ENCODE results near the gene PRR35. TPM values are rescaled to one million over a fixed set of nuclear protein-coding genes. Genes with fewer than 3 reads are reported as not detected.

PRR35 gene
- 0.06 and 0.24 TPM in 2 replicates for polyA plus RNA-seq (2014; cell fraction: cytosol; rRNA removed)
- not detected in 2 replicates for polyA plus RNA-seq (2014; cell fraction: nucleus; rRNA removed)

DNA sequence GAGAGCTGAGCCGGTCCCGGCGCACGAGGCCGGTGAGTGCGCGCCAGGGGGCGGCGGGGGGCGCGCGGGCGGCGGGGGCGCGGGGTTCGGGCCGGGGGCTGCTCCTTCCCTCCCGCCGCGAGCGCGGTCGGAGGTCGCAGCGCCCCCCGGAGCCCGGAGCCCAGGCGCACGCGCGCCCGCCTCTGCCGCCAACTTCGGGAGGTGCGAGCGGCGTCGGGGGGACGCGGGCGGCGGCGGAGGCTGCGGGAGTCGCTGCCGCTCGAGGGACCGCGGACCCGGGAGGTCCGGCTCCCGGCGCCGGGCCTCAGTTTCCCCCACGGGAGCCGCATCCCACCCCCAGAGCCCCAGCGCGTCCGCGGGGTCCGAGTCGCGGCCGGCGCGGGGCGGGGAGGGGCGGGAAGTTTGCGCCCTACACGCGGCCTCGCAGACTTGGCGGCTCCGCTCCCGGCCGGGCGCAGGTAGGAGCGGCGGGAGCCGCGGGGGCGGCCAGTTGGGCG, at the start of gene PRR35:
Gene PRR35, plus strand, starts transcription at position 191 of the 497 bp plus-strand sequence. CDS start 2,901 bp downstream, outside the sequence.
- DNase-seq (ENCODE audit: low spot score): no peak

DNA sequence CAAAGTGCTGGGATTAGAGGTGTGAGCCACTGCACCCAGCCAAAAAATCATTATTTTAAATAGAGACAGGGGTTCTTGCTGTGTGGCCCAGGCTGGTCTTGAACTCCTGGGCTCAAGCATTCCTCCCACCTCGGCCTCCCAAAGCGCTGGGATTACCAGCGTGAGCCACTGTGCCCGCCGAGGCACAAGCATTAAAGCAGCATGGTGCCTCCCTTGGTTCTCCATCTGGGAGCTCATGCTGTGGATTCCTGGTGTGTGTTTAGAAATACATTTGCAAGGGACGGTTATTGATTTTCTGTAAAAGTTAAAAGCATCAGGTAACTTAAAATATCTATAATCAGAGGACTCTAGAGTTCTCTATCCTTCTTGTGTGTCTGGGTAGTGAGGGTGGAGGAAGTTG, 47.4 kb upstream of the PRR35 start:
- DNase-seq (ENCODE audit: low spot score): no peak

DNA sequence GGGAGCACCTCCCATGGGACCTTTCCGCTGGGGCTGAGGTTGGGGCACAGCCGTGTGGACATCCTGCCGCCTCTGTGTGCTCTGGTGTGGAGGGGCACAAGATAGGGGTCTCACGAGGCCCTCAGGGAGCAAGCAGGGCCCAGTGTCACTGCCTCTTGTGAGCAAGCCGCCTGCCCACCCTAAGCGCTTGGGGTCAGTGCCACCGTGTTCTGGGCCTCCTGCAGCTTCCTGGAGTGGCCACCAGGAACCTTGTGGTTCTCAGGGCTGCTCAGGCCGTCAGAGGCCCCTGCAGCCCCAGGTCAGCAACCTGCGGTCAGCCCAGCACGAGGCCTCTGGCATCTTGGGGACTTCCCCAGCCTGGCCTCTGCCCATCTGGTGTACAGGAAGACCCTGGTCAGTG, 46.2 kb upstream of the PRR35 start:
- no peak for DNase-seq (ENCODE audit: low spot score)

DNA sequence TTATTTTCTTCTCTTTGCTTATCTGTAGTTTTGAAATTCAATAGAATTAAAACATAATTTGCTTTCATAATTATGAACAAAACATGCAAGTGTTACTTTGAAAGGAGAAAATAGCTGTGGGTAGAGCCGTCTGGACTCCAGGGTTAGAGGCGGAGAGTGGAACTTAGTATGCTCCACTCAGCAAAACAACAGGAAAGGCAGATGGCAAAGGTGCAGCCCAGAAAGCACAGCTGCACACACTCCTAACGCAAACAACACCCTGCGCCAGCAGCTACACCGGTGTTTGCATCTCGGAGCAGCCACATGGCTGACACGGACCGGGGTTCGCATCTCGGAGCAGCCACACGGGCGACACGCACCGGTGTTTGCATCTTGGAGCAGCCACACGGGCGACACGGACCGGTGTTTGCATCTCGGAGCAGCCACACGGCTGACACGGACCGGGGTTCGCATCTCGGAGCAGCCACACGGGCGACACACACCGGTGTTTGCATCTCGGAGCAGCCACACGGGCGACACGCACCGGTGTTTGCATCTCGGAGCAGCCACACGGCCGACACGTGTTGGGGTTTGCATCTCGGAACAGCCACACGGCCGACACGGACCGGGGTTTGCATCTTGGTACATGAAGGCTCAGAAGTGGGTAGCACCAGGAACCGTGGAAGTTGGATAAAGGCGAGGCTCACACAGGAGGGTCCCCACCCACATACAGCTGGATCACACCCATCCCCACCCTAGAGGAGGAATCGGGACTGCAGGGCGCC, 44.8 kb upstream of the PRR35 start:
- DNase-seq (ENCODE audit: low spot score): no peak

DNA sequence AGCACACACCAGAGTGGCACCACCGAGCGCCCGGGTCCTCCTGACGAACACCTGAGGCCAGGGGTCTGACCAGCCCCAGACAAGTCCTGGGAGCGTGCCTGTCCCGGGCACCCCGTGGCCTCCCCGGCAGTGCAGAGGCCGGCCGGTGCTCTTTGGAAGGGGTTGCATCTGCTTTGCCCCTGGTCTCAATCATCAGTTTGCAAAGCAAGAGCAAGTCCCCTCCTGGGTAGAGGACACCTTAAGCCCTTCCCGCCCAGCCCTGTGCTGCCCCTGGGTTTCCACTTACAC, 44.3 kb upstream of the PRR35 start:
- no peak for DNase-seq (ENCODE audit: low spot score)

DNA sequence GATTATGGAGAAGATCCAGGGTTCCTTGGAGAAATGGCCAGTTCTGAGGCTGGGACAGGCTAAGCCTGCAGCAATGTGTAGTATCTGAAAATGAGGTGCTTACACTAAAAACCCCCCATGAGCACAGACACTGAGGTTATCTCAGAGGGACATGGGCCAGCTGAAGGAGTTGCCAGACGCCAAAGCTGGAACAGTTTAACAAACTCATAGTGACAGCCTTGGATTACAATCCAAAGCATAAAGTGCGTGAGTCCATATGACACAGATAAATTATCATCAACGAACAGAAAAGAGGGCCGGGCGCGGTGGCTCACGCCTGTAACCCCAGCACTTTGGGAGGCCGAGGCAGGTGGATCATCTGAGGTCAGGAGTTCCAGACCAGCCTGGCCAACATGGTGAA, 43.9 kb upstream of the PRR35 start:
- no peak for DNase-seq (ENCODE audit: low spot score)

DNA sequence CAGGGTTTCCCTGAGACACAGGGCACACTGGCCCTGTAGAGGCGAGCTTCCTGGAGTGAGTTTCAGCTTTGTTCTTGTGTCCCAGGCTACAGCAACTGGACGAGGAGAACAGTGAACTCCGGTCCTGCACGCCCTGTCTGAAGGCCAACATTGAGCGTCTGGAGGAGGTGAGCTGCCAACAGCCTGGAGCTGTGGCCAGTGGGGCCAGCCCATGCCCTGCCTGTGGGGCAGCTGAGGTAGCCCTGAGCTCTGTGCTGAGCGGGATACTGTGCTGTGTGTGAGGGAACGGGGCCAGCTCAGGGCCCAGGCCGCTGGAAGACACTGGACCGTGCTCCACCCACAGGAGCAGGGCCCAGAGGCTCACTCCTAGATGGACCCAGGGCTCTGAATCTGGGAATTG, 41.3 kb upstream of the PRR35 start:
- no peak for DNase-seq (ENCODE audit: low spot score)

DNA sequence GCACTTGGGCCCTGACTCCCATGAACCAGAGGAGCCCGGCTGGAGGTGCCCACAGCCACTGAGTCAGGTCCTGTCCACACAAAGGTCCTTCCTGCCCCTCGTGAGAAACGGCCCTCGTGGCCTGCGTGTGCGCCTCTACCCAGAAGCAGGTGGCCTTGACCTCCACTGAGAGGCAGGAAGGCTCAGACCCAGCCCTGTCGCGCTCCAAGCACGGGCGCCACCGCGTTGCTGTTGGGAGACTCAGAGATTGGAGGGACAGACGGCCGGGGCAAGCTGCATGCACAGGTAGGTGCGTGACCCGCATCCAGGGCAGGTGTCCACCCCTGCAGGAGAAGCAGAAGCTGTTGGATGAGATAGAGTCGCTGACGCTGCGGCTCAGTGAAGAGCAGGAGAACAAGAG, 40.8 kb upstream of the PRR35 start:
- DNase-seq (ENCODE audit: low spot score): no peak

DNA sequence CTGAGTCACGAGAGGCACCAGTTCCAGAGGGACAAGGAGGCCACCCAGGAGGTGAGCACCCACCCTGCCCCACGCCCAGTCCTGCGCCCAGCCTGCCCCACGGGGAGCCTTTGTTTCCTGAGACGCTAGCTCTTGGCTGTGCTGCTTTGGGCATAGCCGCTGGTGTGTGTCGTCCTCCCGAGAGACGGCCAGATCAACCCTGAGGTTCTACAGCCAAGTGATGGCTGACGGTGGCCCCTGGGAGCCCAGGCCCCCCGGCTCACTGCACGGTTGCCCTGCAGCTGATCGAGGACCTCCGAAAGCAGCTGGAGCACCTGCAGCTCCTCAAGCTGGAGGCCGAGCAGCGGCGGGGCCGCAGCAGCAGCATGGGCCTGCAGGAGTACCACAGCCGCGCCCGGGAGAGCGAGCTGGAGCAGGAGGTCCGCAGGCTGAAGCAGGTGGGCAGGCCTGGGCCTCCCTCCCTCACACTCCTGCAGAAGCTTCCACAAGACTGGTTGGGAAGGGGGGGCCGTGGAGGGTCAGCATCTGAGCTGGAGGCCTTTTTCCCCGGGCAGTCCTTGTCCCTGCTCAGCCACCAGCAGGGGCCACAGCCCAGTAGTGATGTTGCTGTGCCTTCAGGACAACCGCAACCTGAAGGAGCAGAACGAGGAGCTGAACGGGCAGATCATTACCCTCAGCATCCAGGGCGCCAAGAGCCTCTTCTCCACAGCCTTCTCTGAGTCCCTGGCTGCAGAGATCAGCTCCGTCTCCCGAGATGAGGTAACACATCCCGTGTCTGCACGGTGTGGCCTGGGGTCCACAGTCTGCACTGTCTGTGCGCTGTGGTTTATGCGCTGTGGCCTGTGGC, 40.1 kb upstream of the PRR35 start:
- no peak for DNase-seq (ENCODE audit: low spot score)

DNA sequence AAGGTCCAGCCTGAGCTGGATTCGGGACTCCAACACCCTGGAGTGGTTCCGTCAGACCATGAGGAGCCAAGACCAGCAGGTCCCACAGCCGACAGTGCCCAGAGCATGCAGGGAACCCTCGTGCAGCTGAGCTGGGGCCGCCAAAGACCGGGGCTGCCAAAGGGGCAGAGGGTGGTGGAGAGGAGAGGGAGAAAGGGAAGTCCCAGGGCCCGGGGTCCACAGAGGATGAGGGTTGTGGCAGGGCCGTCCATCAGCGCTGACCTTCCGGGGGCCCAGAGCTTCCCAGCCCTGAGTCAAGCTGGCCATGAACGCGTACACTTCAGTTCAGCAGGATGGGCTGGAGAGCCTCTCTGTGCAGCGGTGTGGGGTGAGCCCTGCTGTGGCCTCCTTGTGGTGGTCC, 39.3 kb upstream of the PRR35 start:
- no peak for DNase-seq (ENCODE audit: low spot score)

DNA sequence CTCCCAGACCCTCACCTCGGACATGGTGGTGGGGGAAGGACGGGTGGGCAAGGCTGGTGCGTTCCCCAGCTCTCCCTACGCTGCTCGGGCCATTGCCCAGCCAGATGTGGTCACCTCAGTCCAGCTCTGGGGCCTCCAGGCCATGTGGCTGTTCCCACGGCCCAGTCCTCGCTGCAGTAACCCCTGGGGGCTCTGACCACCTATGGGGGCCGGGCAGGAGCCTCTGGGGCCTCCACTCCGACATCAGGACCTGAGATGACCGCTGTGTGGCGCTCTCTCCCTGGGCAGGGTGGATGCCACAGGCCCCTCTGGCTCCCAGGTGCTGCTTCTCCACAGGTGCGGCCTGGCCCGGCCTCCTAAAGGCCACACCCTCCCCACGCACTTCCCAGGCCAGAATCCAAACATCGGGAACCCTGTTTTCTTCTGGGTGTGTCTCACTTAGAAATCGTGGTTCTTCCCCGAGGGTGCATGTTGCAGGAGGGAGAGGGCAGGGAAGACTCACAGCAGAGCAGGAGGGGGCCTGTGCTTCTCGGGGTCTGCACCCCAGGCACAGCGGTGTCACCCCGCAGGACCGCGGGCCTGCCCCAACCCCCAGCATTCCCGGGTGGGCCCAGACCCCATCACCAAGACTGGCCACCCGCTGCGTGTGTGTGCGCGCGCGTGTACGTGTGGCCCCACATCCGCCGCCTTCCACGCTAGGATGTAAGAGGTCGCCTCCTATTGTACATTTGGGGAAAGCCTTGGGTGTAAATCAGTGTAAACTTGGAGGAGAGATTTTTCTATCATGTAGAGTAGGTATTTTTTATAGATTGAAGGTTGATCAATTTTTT, 38.6 kb upstream of the PRR35 start:
- no peak for DNase-seq (ENCODE audit: low spot score)

DNA sequence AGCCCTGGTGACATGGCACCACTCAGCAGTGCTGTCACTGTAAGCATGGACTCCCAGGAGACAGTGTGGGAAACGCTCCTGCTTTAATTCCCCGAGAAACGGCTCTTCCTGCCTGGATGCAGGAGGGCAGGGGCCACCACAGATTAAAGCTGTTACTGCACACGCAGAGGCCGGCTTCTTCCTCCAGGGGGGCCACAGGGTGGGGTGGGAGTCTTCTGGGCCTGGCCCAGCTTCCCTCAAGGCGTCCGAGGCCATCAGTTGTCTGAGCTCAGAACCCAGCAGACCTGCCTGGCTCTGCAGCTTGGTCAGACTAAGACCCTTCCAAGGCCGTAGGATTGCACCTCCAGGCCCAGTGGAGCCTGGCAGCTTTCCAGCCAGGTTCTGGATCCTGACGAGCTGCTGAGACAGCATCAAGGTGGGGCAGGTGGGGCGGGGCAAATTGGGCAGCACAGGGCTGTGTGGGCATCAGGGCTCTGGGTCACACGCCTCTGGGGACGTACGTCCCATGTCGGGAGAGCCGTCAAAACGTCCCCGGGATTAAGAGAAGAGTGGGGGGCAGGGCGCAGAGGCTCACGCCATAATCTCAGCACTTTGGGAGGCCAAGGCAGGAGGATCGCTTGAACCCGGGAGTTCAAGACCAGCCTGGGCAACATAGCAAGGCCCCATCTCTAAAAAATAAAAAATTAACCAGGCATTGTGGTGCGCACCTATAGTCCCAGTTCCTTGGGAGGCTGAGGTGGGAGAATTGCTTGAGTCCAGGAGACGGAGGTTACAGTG, 37.7 kb upstream of the PRR35 start:
- DNase-seq (ENCODE audit: low spot score): no peak

DNA sequence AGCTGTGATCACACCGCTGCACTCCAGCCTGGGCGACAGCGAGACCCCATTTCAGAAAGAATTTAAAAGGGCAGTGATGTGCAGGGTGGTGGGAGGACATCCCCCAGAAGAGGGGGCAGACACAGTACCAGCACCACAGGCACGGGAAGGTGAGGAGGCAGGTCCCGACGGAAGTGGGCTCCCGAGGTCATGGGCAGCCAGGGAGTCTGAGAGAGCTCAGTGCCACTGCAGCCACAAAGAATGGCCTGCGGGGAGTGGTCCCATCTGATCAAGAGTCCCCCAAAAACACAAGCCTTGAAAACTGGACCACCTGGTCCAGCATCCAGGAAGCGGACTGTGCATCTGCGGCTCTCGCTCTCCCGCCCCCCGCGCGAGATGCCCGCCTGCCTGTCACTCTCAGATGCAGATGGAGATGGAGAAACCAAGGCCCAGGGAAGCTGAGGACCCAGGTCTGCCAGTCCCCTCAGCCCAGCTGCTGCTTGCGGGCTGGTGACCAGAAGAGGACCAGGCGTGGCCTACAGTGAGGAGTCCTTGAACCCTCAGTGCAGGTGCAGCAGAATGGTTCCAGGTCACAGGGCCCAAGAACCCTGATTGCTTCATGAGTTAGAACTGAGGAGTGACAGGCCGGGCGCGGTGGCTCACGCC, 37.0 kb upstream of the PRR35 start:
- DNase-seq (ENCODE audit: low spot score): no peak

DNA sequence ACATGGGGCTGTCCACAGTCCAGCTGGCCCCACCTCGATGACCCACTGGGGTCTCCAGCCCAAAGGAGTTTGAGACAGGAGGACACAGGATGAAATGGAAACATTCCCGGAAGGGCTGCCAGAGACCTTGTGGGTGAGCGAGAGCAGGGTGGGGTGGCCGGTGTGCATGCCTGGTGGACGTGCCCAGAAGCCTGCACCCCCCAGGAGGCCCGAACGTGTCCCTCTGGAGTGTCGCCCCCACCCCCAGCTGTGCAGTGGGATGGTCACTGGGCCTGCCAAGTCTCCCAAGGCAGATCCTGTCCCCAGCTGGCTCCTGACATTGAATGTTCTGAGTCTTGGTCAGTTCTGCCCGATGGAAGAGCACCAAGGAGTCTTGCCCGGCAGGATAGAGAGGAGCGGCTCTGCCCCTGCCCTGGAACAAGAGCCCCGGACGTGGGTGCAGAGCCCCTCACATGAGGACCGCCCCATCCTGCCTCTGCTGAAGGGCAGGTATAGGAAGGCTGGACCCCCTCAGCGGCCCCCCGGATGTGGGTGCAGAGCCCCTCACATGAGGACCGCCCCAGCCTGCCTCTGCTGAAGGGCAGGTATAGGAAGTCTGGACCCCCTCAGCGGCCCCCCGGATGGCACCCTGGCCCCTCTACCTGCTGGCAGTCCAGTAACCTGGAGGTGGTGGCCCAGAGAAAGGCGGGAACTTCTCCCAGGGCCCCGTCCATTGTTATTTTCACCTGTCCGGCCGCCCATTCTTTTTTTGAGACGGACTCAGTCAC, 35.7 kb upstream of the PRR35 start:
- DNase-seq (ENCODE audit: low spot score): no peak

DNA sequence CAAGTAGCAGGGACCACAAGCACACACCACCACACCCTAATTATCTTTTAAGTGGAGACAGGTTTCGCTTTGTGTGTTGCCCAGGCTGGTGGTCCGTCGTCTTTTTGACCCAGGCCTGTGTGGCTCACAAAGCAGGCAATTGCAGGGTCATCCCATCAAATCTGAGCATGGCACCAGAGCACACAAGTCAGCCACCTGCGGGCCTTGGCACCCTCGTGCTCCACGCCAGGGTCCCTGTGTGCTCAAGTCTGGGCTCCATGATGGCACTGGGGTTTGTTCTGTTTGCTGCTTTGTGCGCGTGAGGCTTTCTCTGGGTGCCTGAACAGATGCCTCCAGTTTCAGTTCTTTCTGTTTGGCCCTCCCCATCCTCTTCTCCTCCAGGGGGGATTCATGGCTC, 35.1 kb upstream of the PRR35 start:
- no peak for DNase-seq (ENCODE audit: low spot score)

DNA sequence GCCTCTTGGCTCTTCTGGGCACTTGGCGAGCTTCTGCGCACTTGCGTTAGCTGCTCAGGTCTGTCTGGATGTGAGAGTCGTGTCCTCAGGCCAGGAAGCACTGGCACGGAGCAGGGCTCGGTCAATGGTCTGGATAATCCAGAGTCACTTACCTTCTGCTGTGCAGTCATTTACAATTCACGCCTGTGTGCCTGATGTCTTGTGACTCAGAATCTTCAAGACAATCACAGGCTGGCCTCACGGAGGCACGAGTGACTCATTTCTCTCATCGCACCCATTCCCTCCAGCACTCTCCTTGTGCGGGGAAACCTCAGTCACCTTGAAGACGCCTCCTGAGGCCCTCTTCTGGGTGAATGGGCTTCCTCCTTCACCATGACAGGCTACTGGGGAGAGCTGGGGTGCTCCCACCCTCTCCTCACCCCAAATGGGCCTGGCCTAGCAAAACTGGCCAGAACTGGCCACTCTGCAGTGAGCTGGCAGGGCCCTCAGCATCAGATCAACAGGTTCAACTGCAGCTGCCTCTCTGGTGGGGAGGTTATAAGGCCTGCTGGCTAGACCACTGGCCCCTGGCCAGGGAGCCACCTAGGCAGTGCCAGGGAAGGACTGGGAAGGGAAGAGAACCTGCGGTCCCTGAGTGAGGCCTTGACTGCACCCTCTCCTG, 34.5 kb upstream of the PRR35 start:
- no peak for DNase-seq (ENCODE audit: low spot score)

DNA sequence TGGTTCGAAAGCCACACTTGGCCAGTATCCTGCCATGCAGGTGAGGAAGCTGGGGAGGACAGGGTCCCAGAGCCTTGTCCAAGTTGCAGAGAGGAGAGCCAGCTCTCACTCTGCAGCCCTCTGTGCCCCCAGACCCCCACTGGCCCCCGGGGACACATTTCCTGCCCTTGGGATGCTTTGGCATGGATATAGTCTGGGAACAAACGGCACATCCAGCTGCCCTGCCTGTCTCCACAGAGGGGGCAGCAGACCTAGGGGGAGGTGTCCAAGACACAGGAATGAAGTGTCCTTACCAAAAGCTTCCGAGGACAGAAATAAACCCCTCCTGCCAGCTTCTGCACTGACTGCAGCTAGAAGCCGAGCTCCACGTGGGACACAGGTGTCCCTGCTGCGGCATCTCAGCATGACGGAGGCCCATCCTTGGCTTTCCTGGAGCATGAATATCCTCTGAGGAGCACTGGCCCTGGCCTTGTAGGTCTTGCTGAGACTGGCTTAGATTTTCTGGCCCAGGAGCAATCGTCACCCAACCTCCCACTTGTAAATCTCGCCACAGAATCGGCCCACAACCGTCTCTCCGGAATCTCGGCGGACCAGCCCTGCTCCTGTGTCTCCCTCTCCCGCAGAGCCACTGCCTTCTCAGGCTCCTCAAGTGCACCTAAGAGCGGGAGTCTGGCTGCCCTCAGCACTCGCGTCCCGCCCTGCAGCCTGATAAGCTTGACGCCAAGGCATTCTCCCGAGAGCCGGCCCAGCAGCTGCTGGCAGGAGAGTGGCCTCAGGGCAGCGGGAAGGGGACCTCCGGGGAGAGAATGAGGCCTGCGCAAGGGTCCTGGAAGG, 33.8 kb upstream of the PRR35 start:
- DNase-seq (ENCODE audit: low spot score): peak; percentile 50
